ENCODE measurements around the gene ASGR1. TPM values are rescaled to one million over a fixed set of nuclear protein-coding genes. Genes with fewer than 3 reads are reported as not detected.
A peak's percentile ranks its signal among the peaks of the same experiment; 100 is the strongest.

Gene ASGR1
- total and polyA plus RNA-seq, 4 donors: 127 to 728 (median 471) TPM

DNA sequence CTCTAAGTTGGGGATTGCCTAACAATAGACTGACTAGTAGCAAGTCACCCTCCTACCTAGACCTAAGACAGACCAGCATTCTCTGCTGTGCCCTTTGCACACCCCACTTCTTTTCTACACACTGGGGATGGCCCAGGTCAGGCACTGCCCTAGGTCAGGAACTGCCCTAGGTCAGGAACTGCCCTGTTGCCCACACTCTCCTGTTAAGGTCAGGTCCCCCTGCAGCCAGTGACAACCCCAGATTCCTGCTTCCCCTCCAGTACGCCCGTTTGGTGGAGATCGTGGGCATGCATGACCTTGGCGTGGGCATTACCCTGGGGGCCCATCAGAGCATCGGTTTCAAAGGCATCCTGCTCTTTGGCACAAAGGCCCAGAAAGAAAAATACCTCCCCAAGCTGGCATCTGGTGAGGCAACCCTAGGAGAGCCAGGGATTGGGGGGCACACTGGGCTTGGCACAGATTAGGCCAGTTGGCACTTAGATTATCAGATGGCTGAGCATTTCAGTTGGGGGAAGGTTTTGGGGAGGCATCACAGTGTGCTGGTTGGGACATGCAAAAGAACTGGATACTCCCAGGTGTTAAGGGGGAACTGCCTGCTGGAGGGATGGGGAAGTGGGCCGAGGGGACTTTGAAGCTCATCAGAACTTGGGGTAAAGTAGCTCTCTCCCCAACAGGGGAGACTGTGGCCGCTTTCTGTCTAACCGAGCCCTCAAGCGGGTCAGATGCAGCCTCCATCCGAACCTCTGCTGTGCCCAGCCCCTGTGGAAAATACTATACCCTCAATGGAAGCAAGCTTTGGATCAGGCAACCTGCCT lies 42.3 kb upstream of the ASGR1 start:
- H3K27me3 ChIP-seq (ENCODE audit: control insufficient read depth in 4 of 4, insufficient read depth in 4 of 4, low read length in 3 of 4): no peaks in the 10 kb centered on the region
- no peaks in the 10 kb centered on the region for H3K9me3 ChIP-seq (ENCODE audit: control insufficient read depth in 4 of 4, low read length in 3 of 4)
- TF ChIP-seq HNF4A (conservative IDR thresholded peaks at IDR 0.05): peak in 1 of 2 donors; percentile 54
- TF ChIP-seq, protein P1, sequence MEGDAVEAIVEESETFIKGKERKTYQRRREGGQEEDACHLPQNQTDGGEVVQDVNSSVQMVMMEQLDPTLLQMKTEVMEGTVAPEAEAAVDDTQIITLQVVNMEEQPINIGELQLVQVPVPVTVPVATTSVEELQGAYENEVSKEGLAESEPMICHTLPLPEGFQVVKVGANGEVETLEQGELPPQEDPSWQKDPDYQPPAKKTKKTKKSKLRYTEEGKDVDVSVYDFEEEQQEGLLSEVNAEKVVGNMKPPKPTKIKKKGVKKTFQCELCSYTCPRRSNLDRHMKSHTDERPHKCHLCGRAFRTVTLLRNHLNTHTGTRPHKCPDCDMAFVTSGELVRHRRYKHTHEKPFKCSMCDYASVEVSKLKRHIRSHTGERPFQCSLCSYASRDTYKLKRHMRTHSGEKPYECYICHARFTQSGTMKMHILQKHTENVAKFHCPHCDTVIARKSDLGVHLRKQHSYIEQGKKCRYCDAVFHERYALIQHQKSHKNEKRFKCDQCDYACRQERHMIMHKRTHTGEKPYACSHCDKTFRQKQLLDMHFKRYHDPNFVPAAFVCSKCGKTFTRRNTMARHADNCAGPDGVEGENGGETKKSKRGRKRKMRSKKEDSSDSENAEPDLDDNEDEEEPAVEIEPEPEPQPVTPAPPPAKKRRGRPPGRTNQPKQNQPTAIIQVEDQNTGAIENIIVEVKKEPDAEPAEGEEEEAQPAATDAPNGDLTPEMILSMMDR (IDR thresholded peaks at IDR 0.05; ENCODE audit: low read depth, low read length, missing input control): no peak
- DNase-seq (ENCODE audit: low spot score): no peak
- peak overlapping the region in 1 of 2 donors; percentile 99 for H3K27ac ChIP-seq (ENCODE audit: low read depth in 1 of 2, low read length in 2 of 2)
- peaks cover 12 to 53% (median 32%) of the 10 kb centered on the region in 4 donors for H3K36me3 ChIP-seq (ENCODE audit: control insufficient read depth in 4 of 4, insufficient read depth in 3 of 4, low read depth in 1 of 4, low read length in 3 of 4)
- 69% methylated on average over 10 of the region's 10 CpGs for WGBS
- peak overlapping the region; percentile 79 to 82 (median 82) for H3K4me3 ChIP-seq (ENCODE audit: low read depth in 1 of 3, low read length in 3 of 3)
- H3K4me1 ChIP-seq (ENCODE audit: control insufficient read depth in 4 of 4, insufficient read depth in 4 of 4, low read length in 3 of 4): peaks cover 12 to 52% (median 40%) of the 10 kb centered on the region in 4 donors
- peak overlapping the region in 1 of 2 donors; percentile 79 for H3K9ac ChIP-seq (ENCODE audit: low read depth in 1 of 2, low read length in 2 of 2)

DNA sequence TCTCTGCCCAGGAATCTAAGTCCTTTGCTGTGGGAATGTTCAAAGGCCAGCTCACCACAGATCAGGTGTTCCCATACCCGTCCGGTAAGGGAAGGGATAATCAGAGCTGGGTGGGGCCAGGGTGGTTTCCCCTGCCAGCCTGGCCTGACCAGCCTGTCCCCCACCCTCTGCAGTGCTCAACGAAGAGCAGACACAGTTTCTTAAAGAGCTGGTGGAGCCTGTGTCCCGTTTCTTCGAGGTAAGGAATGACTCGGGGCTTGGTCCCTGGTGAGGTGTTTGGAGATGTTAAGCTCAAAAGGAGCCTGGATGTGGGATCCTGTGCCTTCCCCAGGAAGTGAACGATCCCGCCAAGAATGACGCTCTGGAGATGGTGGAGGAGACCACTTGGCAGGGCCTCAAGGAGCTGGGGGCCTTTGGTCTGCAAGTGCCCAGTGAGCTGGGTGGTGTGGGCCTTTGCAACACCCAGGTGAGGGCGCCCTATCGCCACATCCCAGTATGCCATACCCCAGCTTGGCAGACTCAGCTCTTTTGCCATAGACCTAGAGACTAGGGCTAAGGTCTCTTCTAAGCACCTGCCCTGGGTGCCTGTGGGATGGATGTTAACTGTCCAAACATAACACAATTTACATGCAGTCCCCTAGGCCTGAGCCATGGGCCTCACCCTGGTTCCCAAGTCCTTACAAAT lies 41.6 kb upstream of the ASGR1 start:
- Histone ChIP-seq H3K27ac (ENCODE audit: low read depth in 1 of 2, low read length in 2 of 2) (peak overlapping the region; percentile 99), H3K36me3 (ENCODE audit: control insufficient read depth in 4 of 4, insufficient read depth in 3 of 4, low read depth in 1 of 4, low read length in 3 of 4) (peaks cover 12 to 47% (median 31%) of the 10 kb centered on the region in 4 donors), H3K27me3 (ENCODE audit: control insufficient read depth in 4 of 4, insufficient read depth in 4 of 4, low read length in 3 of 4) (no peaks in the 10 kb centered on the region), H3K9me3 (ENCODE audit: control insufficient read depth in 4 of 4, low read length in 3 of 4) (no peaks in the 10 kb centered on the region), H3K4me1 (ENCODE audit: control insufficient read depth in 4 of 4, insufficient read depth in 4 of 4, low read length in 3 of 4) (peaks cover 12 to 55% (median 41%) of the 10 kb centered on the region in 4 donors), H3K9ac (ENCODE audit: low read depth in 1 of 2, low read length in 2 of 2) (peak overlapping the region; percentile 78 to 79), H3K4me3 (ENCODE audit: low read depth in 1 of 3, low read length in 3 of 3) (peak overlapping the region; percentile 79 to 82 (median 82))
- WGBS: 10% methylated on average over 11 of the region's 11 CpGs
- DNase-seq (ENCODE audit: low spot score): no peak
- TF ChIP-seq RXRA (IDR thresholded peaks at IDR 0.05) (peak in 1 of 2 donors; percentile 61), HNF4G (IDR thresholded peaks at IDR 0.05) (no peak), RAD21 (IDR thresholded peaks at IDR 0.05) (peak; percentile 59 to 69), YY1 (IDR thresholded peaks at IDR 0.05) (no peak), GABPA (IDR thresholded peaks at IDR 0.05 in 1 of 2, conservative IDR thresholded peaks at IDR 0.05 in 1 of 2) (peak in 1 of 2 donors; percentile 41), EGR1 (IDR thresholded peaks at IDR 0.05; ENCODE audit: low read depth in 2 of 2) (no peak), SP1 (IDR thresholded peaks at IDR 0.05) (peak; percentile 66), TAF1 (conservative IDR thresholded peaks at IDR 0.05) (no peak), NR2F2 (IDR thresholded peaks at IDR 0.05) (no peak), JUND (IDR thresholded peaks at IDR 0.05) (no peak)
- TF ChIP-seq, protein P1 (IDR thresholded peaks at IDR 0.05; ENCODE audit: low read depth, low read length, missing input control): no peak
- TF ChIP-seq, protein P2, sequence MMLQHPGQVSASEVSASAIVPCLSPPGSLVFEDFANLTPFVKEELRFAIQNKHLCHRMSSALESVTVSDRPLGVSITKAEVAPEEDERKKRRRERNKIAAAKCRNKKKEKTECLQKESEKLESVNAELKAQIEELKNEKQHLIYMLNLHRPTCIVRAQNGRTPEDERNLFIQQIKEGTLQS (IDR thresholded peaks at IDR 0.05): peak; percentile 13
- TF ChIP-seq, protein P3, sequence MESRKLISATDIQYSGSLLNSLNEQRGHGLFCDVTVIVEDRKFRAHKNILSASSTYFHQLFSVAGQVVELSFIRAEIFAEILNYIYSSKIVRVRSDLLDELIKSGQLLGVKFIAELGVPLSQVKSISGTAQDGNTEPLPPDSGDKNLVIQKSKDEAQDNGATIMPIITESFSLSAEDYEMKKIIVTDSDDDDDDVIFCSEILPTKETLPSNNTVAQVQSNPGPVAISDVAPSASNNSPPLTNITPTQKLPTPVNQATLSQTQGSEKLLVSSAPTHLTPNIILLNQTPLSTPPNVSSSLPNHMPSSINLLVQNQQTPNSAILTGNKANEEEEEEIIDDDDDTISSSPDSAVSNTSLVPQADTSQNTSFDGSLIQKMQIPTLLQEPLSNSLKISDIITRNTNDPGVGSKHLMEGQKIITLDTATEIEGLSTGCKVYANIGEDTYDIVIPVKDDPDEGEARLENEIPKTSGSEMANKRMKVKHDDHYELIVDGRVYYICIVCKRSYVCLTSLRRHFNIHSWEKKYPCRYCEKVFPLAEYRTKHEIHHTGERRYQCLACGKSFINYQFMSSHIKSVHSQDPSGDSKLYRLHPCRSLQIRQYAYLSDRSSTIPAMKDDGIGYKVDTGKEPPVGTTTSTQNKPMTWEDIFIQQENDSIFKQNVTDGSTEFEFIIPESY (IDR thresholded peaks at IDR 0.05): no peak
- TF ChIP-seq, protein P4, sequence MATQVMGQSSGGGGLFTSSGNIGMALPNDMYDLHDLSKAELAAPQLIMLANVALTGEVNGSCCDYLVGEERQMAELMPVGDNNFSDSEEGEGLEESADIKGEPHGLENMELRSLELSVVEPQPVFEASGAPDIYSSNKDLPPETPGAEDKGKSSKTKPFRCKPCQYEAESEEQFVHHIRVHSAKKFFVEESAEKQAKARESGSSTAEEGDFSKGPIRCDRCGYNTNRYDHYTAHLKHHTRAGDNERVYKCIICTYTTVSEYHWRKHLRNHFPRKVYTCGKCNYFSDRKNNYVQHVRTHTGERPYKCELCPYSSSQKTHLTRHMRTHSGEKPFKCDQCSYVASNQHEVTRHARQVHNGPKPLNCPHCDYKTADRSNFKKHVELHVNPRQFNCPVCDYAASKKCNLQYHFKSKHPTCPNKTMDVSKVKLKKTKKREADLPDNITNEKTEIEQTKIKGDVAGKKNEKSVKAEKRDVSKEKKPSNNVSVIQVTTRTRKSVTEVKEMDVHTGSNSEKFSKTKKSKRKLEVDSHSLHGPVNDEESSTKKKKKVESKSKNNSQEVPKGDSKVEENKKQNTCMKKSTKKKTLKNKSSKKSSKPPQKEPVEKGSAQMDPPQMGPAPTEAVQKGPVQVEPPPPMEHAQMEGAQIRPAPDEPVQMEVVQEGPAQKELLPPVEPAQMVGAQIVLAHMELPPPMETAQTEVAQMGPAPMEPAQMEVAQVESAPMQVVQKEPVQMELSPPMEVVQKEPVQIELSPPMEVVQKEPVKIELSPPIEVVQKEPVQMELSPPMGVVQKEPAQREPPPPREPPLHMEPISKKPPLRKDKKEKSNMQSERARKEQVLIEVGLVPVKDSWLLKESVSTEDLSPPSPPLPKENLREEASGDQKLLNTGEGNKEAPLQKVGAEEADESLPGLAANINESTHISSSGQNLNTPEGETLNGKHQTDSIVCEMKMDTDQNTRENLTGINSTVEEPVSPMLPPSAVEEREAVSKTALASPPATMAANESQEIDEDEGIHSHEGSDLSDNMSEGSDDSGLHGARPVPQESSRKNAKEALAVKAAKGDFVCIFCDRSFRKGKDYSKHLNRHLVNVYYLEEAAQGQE (IDR thresholded peaks at IDR 0.05): no peak
